Measurements from ENCODE around the gene SLC6A3. TPM values are rescaled to one million over a fixed set of nuclear protein-coding genes. Genes with fewer than 3 reads are reported as not detected.
A peak's percentile ranks its signal among the peaks of the same experiment; 100 is the strongest.
"Not testable (repeated sequence)": the region's sequence is repeated elsewhere in the genome, so short reads cannot be mapped to it uniquely, and the experiment has no call there.

Gene SLC6A3
- total RNA-seq, 1 experiment from 2014 or later, result not detected

- DNase-seq (ENCODE audit: low spot score), result no peak
- in situ Hi-C loops (cut with HindIII; ENCODE audit: low sequenced_read_pairs), result no loop called here
Measured at GRCh38 chr5:1382248-1382700, 63.0 kb downstream of the SLC6A3 start.

DNA sequence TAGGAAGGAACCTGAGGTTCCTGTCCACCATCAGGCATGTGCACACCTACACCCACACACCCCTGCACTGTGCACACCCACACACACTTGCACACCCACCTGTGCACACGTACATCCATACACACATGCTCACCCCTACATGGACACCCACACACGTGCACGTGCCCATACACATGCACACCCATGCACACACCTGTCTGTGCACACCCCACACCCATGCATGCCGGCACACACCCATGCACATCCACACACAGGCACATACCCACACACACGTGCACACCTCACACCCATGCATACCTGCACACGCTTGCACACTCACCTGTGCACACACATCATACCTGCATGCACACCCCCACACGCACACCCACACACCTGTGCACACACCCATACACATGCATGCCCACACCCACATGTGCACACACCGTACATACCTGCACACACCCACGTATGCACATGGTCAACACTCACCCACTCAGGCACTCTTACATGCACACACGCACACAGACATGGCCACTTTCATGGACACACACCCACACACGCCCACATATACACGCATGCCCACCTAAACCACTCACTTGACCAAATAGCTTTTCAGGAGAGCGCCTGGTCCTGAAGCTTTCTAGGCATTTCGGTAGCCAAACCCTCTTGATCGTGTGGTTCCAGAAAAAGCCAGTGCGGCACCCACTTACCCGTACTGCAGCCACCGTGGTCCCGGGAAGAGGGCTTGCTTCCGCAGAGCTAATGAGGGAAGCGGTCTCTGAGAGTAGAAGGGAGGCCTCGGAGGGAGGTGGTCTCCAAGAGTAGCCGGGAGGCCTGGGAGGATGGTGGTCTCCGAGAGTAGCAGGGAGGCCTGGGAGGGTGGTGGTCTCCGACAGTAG lies 63.6 kb downstream of the SLC6A3 start:
- in situ Hi-C loops (cut with HindIII; ENCODE audit: low sequenced_read_pairs), result no loop called here
- no peak for DNase-seq (ENCODE audit: low spot score)

DNA sequence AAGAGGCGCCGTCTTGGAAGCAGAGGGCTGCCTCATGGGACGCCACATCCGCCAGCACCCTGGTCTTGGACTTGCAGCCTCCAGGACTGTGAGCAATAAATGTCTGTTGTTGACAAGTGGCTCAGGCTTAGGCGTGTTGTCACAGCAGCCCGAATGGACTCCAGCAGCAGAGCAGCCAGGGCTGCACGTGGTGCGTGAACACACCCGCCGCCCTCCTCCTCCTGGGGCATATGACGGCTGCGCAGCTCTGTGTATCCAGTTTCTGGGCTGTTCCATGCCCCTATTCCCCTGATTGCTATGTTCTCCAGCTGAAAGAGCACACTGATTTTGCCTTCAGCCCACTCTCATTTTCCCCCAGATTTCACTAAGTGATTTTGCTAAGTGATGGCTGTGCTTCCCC lies 64.3 kb downstream of the SLC6A3 start:
- no peak for DNase-seq (ENCODE audit: low spot score)
- in situ Hi-C loops (cut with HindIII; ENCODE audit: low sequenced_read_pairs), result no loop called here

- in situ Hi-C loops (cut with HindIII; ENCODE audit: low sequenced_read_pairs), result no loop called here
- no peak for DNase-seq (ENCODE audit: low spot score)
Measured at GRCh38 chr5:1380011-1380817, 65.0 kb downstream of the SLC6A3 start.

DNA sequence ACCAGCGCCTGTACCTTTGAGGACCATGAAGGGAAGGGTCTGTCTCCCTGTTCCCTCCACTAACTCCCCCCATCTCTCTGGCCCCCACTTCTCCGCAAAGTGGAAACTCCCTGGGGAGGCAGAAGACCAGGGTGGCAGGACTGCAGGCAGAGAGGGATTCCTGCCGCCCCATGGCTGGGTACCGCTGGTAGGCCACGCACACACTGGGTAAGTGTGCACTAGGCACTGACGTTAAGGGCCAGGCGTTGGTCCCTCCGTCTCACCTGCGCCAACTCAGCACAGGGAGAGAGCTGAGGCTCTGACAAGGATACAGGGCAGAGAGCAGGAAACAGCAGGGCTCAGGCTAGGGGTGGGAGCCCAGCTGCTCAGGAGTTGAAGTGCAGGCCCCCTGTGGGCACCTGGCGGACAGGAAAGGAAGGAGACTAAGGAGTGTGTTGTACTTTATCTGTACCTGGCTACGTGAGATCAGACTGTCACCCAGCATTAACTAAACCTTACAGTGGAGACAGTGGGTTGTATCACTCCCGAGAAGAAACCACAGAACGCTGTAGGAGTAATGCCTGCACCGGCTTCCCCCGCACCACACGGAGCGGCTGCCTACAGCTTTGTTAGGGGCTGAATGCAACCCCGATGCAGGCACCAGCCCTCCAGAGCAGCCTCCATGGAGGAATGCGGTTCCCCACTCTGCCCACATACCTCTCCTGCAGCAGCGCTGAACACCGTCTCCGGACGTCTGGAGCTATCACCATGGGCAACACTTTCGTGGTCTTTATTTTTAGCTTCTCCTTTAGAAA lies 66.2 kb downstream of the SLC6A3 start:
- in situ Hi-C loops (cut with HindIII; ENCODE audit: low sequenced_read_pairs), result no loop called here

GRCh38 chr5:1378096-1378495 lies 67.1 kb downstream of the SLC6A3 start:
- no peak for DNase-seq (ENCODE audit: low spot score)
- in situ Hi-C loops (cut with HindIII; ENCODE audit: low sequenced_read_pairs), result no loop called here

More for the DNA sequence above, 66.2 kb downstream of the SLC6A3 start:
- DNase-seq (ENCODE audit: low spot score), result no peak

DNA sequence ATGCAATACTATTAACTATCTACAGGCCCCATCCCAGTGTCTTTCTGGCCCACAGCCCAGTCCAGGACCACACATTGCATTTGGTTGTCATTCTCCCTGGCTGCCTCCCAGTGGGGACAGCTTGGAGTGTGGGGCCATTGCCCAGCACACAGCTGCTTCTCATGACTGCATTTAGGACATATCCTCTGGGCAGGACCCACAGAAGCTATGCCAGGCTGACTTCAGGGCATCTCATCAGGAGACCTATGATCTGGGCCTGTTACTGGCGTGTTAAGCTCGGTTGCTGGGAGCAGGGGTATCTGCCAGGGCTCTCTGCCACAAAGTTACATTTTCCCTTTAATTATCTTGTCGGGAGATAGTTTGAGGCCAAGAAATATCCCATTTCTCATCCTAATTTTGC lies 68.3 kb downstream of the SLC6A3 start:
- in situ Hi-C loops (cut with HindIII; ENCODE audit: low sequenced_read_pairs), result no loop called here
- peak; percentile 79 for DNase-seq (ENCODE audit: low spot score)

DNA sequence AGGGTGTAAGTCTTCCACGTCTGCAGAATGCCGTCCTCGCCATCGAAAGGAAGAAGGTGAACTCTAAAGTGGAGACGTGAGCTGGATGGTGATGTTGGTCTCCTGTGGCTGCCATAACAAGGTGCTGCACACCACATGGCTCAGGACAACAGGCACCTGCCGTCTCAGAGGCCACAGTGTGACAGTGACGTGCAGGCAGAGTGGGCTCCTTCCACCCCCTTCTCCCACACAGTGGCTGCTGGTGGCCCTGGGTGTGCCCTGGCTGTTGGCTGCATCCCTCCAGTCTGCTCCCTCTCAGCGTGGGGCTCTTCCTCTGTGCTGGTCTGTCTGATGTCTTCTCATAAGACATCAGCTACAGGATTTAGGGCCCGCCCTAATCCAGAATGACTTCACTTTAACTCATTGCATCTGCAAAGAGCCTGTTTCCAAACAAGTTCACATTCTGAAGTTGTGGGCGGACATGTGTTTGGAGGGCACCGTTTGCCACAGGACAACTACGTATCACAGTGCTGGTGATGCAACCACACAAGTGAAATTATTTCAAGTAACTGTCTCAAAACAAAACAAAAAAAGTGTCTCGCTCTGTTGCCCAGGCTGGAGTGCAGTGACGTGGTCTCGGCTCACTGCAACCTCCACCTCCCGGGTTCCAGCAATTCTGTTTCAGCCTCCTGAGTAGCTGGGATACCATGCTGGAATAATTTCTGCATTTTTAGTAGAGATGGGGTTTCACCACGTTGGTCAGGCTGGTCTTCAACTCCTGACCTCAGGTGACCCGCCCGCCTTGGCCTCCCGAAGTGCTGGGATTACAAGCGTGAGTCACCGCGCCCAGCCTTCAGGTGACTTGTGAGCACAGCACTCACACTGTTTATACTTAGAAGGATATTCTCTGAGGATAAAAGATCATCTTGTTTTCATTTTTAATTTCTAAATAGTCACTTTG lies 69.1 kb downstream of the SLC6A3 start:
- in situ Hi-C loops (cut with HindIII; ENCODE audit: low sequenced_read_pairs), result no loop called here
- no peak for DNase-seq (ENCODE audit: low spot score)

GRCh38 chr5:1374679-1375055 lies 70.6 kb downstream of the SLC6A3 start:
- in situ Hi-C loops (cut with HindIII; ENCODE audit: low sequenced_read_pairs), result no loop called here
- peak; percentile 97 for DNase-seq (ENCODE audit: low spot score)

DNA sequence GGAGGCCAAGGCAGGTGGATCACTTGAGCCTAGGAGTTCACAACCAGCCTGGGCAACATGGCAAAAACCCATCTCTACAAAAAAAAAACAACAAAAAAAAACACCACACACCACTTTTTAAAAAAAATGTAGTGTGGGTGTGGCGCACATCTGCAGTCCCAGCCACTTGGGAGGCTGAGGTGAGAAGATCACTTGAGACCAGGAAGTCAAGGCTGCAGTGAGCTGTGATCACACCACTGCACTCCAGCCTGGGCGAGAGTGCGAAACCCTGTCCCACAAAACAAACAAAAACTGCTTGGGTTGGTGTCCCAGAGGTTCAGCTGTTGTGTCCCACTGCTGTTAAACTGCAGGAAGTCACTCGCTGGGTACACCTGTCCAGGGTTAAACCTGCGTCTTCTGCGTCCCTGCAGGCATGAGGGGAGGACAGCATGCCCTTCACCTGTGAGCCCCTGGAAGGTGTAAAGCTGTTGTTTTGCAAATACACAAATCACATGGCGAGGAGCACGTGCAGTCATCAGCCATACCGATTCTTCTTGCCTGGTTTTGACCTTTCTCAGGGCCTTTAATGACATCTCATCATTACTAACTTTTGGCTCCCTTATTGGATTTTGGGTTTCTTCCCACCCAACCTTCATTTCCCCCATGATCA lies 71.1 kb downstream of the SLC6A3 start:
- no peak for DNase-seq (ENCODE audit: low spot score)
- in situ Hi-C loops (cut with HindIII; ENCODE audit: low sequenced_read_pairs), result no loop called here

DNA sequence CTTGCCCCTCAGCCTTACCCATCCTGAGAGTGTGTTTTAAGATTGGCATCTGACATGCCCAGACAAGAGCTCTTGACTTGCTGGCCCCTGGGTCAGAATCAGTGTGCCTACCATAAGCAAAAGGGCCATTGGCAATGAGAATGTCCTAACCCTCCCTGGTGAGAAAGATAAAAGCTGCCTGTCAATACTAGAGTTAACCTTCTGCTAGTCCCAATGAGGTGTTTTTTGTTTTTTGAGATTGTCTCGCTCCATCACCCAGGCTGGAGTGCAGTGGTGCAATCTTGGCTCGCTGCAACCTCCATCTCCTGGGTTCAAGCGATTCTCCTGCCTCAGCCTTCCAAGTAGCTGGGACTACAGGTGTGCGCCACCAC lies 73.3 kb downstream of the SLC6A3 start:
- in situ Hi-C loops (cut with HindIII; ENCODE audit: low sequenced_read_pairs); DNase-seq (ENCODE audit: low spot score): not testable (repeated sequence)

DNA sequence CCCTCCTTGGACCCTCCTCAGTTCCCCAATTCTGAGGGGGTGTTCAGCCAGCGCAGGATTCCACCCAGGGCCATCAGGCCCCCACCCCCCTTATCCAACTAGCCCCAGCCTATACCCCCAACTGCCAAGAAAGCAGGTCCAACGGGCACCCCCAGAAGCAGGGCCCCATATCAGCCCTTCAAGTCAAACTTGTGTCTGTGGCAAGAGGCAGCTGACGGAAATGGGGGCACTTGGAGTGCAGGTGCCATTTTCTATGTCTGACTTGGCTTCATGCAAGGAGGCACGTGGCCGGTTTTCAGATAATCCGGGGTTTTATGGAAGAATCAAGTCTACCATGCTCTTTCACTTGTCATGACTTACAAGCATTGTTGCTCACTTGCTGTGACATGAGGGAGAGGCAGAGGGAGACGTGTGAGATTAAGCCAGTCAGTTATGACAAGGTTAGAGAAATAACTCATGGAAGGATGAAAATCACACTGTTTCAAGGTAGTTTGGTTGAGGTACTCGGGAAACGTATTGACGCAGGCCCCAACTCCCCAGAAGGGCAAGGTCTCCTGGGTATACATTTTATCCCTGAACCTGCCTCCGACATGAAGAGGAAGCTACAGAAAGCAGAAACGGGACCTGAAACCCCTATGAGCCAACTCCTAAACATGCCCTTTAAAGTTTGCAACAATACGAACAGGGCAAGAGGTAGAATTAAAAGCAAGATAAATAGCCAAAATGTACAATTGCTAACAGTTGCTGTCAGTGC lies 73.8 kb downstream of the SLC6A3 start:
- no peak for DNase-seq (ENCODE audit: low spot score)
- in situ Hi-C loops (cut with HindIII; ENCODE audit: low sequenced_read_pairs), result no loop called here

DNA sequence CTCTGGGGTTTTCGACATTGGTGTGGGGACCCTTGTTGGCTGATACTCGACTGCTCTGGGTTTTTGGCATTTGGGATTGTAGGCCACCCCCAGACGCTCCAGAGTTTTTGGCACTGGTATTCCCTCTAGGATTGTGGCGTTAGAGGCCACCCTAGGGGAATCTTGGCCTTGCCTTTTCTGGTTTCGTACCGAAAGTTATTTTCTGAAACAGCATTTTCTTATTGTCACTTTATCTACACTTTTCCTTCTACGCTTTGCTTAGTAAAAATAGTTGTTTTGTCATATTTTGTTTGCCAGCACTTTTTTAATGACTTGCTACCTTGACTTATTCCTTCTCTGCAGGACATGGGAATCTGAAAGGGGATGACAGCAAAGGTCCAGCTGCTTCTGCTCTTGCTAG lies 75.2 kb downstream of the SLC6A3 start:
- in situ Hi-C loops (cut with HindIII; ENCODE audit: low sequenced_read_pairs), result no loop called here
- no peak for DNase-seq (ENCODE audit: low spot score)

DNA sequence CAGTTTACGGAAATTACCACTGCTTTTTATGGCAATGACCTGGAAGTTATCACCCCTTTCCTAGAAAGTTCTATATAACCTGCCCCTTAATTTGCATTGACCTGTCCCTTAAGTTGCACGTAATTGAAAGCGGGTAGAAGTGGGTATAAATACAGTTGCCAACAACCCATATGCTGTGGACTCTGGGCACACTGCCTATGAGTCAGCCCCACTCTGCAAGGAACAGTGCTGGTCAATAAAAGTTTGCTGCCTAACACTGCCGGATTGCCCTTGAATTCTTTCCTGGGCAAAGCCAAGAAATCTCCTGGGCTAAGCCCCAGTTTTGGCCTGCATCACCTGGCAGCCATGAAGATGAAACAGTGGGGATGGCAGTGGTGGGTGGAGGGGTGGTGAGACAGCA lies 76.5 kb downstream of the SLC6A3 start:
- in situ Hi-C loops (cut with HindIII; ENCODE audit: low sequenced_read_pairs), result no loop called here
- no peak for DNase-seq (ENCODE audit: low spot score)

DNA sequence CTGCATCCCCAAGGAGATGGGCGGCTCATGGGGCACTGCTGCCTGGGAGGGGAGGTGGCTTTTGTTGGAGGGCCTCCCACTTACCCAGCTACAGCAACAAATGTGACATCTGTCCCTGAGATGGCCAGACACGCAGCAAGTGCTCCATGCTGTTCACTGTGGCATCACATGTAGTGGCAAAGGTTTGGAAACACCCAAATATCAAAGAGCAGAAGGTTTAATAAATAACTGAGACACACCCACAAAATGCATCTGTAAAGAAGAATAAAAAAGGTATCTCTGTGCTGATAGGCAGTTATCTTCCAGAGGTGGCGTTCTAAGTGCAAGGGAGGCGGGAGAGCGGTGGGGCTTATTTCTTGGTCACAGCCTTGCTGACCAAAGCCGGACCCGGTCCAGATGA lies 77.0 kb downstream of the SLC6A3 start:
- no peak for DNase-seq (ENCODE audit: low spot score)
- in situ Hi-C loops (cut with HindIII; ENCODE audit: low sequenced_read_pairs), result no loop called here

GRCh38 chr5:1367149-1367548 lies 78.1 kb downstream of the SLC6A3 start:
- no peak for DNase-seq (ENCODE audit: low spot score)

DNA sequence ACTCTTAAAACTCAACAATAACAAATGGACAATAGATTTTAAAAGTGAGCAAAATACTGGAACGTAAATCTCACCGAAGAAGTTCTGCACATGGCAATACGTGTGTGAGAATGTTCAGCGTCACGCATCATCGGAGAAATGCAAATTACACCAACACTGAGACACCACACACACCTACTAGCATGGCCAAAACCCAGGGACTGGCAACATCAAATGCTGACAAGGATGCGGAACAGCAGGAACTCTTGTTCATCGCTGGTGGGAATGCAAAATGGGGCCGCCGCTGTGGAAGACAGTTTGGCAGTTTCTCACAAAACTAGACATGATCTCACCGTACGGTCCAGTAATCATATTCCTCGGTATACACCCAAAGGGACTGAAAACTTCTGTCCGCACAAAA lies 78.7 kb downstream of the SLC6A3 start:
- in situ Hi-C loops (cut with HindIII; ENCODE audit: low sequenced_read_pairs), result no loop called here

More at GRCh38 chr5:1367149-1367548, 78.1 kb downstream of the SLC6A3 start:
- in situ Hi-C loops (cut with HindIII; ENCODE audit: low sequenced_read_pairs), result no loop called here

More for the DNA sequence above, 78.7 kb downstream of the SLC6A3 start:
- DNase-seq (ENCODE audit: low spot score), result no peak
